ENCODE data around the gene ITGA4. TPM values are rescaled to one million over a fixed set of nuclear protein-coding genes. Genes with fewer than 3 reads are reported as not detected.

ITGA4 gene
- total and polyA plus RNA-seq, 8 donors: 0.15 to 5.8 (median 0.84) TPM

DNA sequence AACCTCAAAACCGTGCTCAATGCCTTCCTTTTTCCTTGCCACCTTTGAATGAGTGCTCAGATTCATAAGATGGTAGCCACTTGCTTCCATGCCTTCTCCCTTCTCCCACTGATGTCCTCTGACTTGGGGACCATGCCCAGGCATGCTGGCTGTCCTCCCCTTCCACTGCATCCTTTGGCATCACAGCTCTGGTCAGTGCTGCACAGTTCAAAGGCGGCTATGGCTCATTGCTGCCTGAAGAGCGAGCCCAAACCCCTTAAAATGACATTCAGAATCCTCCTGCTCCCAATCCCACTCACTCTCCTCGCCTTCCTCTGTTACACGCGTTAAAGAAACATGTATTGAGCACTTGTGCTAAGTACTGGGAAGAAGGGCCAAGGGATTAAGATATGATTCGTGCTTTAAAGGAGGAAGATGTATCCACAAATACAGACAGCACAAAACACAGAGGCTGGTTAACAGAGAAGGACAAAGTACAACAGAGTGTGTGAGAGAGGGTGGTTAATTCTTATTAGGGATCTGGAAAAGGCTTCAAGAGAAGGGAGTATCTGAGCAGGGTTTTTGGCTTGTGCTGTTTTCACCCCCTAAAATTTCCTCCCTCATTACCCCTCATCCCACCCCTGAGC lies 118.0 kb downstream of the ITGA4 start:
- ATAC-seq: peak in 2 of 4 donors; percentile 32 to 55

DNA sequence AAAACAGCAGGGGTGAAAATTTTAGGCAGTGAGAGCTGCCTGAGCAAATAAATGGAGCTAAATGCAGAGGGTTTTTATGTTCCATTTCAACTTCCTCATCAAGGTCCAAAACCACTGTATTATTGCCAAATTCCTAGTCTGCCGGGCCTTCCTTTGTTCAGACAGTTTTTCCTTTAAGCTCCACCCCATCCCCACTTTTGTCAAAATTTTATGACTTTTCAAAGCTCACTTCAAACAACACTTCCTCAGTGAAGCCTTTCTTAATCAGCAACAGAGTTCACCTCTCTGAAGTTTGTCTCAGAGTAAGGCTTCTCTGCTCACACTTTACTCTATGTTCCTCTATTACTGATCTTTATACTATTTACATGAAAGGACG lies 118.5 kb downstream of the ITGA4 start:
- ATAC-seq: no peak
- H3K27ac ChIP-seq: no peak overlapping the region
- TF ChIP-seq, protein P1, sequence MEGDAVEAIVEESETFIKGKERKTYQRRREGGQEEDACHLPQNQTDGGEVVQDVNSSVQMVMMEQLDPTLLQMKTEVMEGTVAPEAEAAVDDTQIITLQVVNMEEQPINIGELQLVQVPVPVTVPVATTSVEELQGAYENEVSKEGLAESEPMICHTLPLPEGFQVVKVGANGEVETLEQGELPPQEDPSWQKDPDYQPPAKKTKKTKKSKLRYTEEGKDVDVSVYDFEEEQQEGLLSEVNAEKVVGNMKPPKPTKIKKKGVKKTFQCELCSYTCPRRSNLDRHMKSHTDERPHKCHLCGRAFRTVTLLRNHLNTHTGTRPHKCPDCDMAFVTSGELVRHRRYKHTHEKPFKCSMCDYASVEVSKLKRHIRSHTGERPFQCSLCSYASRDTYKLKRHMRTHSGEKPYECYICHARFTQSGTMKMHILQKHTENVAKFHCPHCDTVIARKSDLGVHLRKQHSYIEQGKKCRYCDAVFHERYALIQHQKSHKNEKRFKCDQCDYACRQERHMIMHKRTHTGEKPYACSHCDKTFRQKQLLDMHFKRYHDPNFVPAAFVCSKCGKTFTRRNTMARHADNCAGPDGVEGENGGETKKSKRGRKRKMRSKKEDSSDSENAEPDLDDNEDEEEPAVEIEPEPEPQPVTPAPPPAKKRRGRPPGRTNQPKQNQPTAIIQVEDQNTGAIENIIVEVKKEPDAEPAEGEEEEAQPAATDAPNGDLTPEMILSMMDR (IDR thresholded peaks at IDR 0.05): no peak

More for the DNA sequence above, 118.0 kb downstream of the ITGA4 start:
- Histone ChIP-seq H3K36me3 (no peaks in the 10 kb centered on the region), H3K27ac (no peak overlapping the region), H3K4me1 (no peaks in the 10 kb centered on the region), H3K9me3 (no peaks in the 10 kb centered on the region), H3K4me3 (no peak overlapping the region), H3K27me3 (no peaks in the 10 kb centered on the region)
- WGBS, 2 donors: 66 to 77% methylated on average over 7 of the region's 7 CpGs
- intact Hi-C loops (cut with DNase I): loop anchor here in 2 of 3 donors (5.0 to 10.0 kb wide), 2 partner anchors 132 to 140 kb away; no protein-coding TSS in a partner anchor
- TF ChIP-seq, protein P1 (IDR thresholded peaks at IDR 0.05): no peak
- no peak for DNase-seq
- FAIRE-seq: no peak

DNA sequence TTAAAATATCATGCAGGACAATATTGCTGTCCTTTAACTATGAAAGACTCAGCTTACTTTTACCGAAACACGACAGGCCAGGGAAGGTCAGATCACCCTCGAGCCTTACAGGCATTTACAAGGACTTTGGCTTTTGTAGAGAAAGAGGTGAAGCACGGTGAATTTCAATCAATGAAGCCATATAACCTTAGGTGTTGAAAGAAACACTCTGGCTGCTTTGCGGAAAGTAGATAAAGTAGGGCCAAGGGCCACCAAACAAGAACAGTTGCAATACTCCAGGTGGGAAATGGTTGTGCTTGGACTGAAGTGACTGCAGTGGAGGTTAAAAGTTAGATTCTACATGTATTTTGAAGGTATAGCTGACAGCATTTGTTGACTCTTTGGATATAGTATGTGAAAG lies 119.2 kb downstream of the ITGA4 start:
- no peak for FAIRE-seq
- WGBS, 2 donors: 76 to 79% methylated on average over 5 of the region's 5 CpGs
- Histone ChIP-seq H3K27me3 (no peaks in the 10 kb centered on the region), H3K4me3 (no peak overlapping the region), H3K4me1 (no peaks in the 10 kb centered on the region), H3K9me3 (no peaks in the 10 kb centered on the region), H3K36me3 (no peaks in the 10 kb centered on the region), H3K27ac (no peak overlapping the region)
- TF ChIP-seq, protein P1 (IDR thresholded peaks at IDR 0.05): no peak
- no peak for ATAC-seq
- DNase-seq: no peak
- intact Hi-C loops (cut with DNase I): loop anchor here in 2 of 3 donors (5.0 to 10.0 kb wide), 2 partner anchors 131 to 138 kb away; no protein-coding TSS in a partner anchor

More for the DNA sequence above, 118.5 kb downstream of the ITGA4 start:
- H3K27me3 ChIP-seq: no peaks in the 10 kb centered on the region
- 45 to 62% methylated on average over 2 of the region's 2 CpGs for whole genome bisulfite sequencing, 2 donors
- intact Hi-C loops (cut with DNase I): loop anchor here in 2 of 3 donors (5.0 to 10.0 kb wide), 2 partner anchors 132 to 139 kb away; no protein-coding TSS in a partner anchor
- H3K9me3 ChIP-seq: no peaks in the 10 kb centered on the region
- FAIRE-seq: no peak
- H3K36me3 ChIP-seq: no peaks in the 10 kb centered on the region
- no peaks in the 10 kb centered on the region for H3K4me1 ChIP-seq
- H3K4me3 ChIP-seq: no peak overlapping the region
- DNase-seq: no peak

DNA sequence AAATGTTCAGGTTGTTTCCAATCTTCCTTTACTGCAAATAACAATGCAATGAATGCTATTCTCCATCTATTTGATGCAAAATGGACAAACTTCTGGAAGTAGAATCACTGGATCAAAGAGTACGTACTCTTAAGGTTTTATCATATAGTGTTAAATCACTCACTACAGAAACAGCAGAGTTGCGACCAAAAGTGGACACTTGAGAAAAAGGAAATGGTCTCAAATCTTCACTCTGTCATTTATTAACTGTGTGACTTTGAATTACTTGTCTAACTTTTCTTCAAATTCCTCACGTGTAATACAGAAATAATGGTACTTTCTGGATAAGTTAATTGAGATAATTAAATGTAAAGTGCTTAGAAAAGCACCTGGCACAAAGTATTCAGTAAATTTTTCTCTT lies 121.6 kb downstream of the ITGA4 start:
- intact Hi-C loops (cut with DNase I): loop anchor here in 2 of 3 donors (5.0 to 10.0 kb wide), 2 partner anchors 128 to 136 kb away; no protein-coding TSS in a partner anchor
- DNase-seq (no peak), FAIRE-seq (no peak), ATAC-seq (no peak)
- Histone ChIP-seq H3K4me1 (no peaks in the 10 kb centered on the region), H3K4me3 (no peak overlapping the region), H3K27me3 (no peaks in the 10 kb centered on the region), H3K9me3 (no peaks in the 10 kb centered on the region), H3K36me3 (no peaks in the 10 kb centered on the region), H3K27ac (no peak overlapping the region)
- TF ChIP-seq, protein P1 (IDR thresholded peaks at IDR 0.05): no peak
- 52 to 56% methylated on average over 3 of the region's 3 CpGs for WGBS, 2 donors

DNA sequence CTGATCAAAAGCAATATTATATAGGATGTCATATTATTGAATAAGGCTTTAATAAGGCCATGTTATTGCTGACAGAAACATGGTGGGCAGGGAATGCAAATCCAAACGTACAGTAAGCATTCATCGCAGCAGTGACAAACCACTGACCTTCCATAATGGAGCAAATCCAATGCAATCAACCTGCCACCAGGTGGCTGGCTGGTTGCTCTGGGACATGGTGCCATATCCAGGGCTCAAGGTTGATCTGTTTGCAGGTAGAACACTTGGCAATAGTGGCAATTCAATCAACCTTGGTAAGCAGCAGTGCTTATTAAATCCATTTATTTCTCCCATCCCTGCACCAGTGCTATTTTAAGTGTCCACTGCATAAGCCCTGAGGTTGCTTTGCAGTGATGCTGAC lies 124.3 kb downstream of the ITGA4 start:
- H3K9me3 ChIP-seq: no peaks in the 10 kb centered on the region
- DNase-seq (peak in 2 of 6 donors; percentile 14 to 21), FAIRE-seq (no peak), ATAC-seq (peak in 2 of 4 donors; percentile 62 to 75)
- peaks cover 0 to 6% (median 3%) of the 10 kb centered on the region in 3 donors for H3K4me1 ChIP-seq
- intact Hi-C loops (cut with DNase I): no loop called here
- no peaks in the 10 kb centered on the region for H3K36me3 ChIP-seq
- no peak overlapping the region for H3K27ac ChIP-seq
- H3K4me3 ChIP-seq: no peak overlapping the region
- WGBS, 2 donors: 35 to 57% methylated on average over 2 of the region's 2 CpGs
- H3K27me3 ChIP-seq: no peaks in the 10 kb centered on the region
- TF ChIP-seq, protein P1 (IDR thresholded peaks at IDR 0.05): peak in 1 of 4 donors; percentile 9

Data from pancreas (tissue), 10 donors.